GM12878 (cell line): Measurements from ENCODE around the gene VANGL1. TPM values are rescaled to one million over a fixed set of nuclear protein-coding genes. Genes with fewer than 3 reads are reported as not detected.

Source experiments
- ATAC-seq: fragments of 200-7000 bp; cut with Tn5 transposase; 3 replicates; pipeline ENCODE4 v1.9.1; 2020; ENCODE audit warnings: mild to moderate bottlenecking, moderate library complexity
- BruUV-seq: library from RNA; stranded (reverse); fragments of 400-500 nt; replicated peaks from 2 replicates; lab custom pipeline; 2021; lab: Mats Ljungman, UMichigan
- CTCF ChIA-PET: fragments of 300-600 bp; sonication (Branson Sonifier 250); formaldehyde crosslinking; extraction: SDS; loops from one replicate; lab custom pipeline; 2021; ENCODE audit warnings: inconsistent platforms; lab: Yijun Ruan, JAX
- POLR2A ChIA-PET: fragments of 350-600 bp; formaldehyde crosslinking; extraction: SDS; loops from one replicate; lab custom pipeline; 2021; ENCODE audit warnings: inconsistent platforms; lab: Charles Lee
- RAD21 ChIA-PET: fragments of 300-600 bp; sonication (Branson Sonifier 250); formaldehyde crosslinking; loops from one replicate; lab custom pipeline; 2023; ENCODE audit warnings: antibody characterized with exemption; ENCODE audit not compliant: unreplicated experiment; lab: Charles Lee
- SMC1A ChIA-PET: fragments of 300-600 bp; sonication (Branson Sonifier 250); formaldehyde crosslinking; loops from one replicate; lab custom pipeline; 2023; ENCODE audit not compliant: unreplicated experiment, uncharacterized antibody; lab: Charles Lee
- DNase-seq: peaks from one replicate; pipeline ENCODE4 v3.0.0-alpha.2; 2011; ENCODE audit warnings: low read depth, low spot score
- FAIRE-seq: peaks from 3 replicates; lab custom pipeline; 2011; peaks lifted over from hg19 to GRCh38; lab: Jason Lieb, UNC
- H2AFZ ChIP-seq: 2 replicates; pipeline ENCODE4 v1.6.0; 2011; ENCODE audit warnings: low read depth, low read length, control low read depth; ENCODE audit not compliant: control insufficient read depth
- H3K27ac ChIP-seq: 2 replicates; pipeline ENCODE4 v1.5.1; 2011; ENCODE audit warnings: control low read depth; ENCODE audit not compliant: control insufficient read depth, insufficient read depth
- H3K27me3 ChIP-seq, 2 experiments: replicated peaks in 1 of 2; 2 replicates each; pipeline versions ENCODE4 v1.6.0 to v1.6.1; 2011; ENCODE audit warnings: low read length in 1 of 2; ENCODE audit not compliant: control insufficient read depth in 2 of 2, insufficient read depth in 2 of 2
- H3K36me3 ChIP-seq, 2 experiments: 2 replicates each; pipeline ENCODE4 v1.5.1; 2011; ENCODE audit warnings: low read length in 1 of 2; ENCODE audit not compliant: control insufficient read depth in 2 of 2, insufficient read depth in 2 of 2
- H3K4me1 ChIP-seq: 2 replicates; pipeline ENCODE4 v1.6.1; 2011; ENCODE audit warnings: mild to moderate bottlenecking, low read length, moderate library complexity, mixed read lengths; ENCODE audit not compliant: control insufficient read depth, insufficient read depth
- H3K4me2 ChIP-seq: 2 replicates; pipeline ENCODE4 v1.6.0; 2011; ENCODE audit warnings: control low read depth; ENCODE audit not compliant: control insufficient read depth, insufficient read depth
- H3K4me3 ChIP-seq: fragments of 200-600 bp; sonication (generic); 2 replicates; pipeline ENCODE4 v1.5.1; 2016
- H3K79me2 ChIP-seq: 2 replicates; pipeline ENCODE4 v1.6.0; 2011; ENCODE audit warnings: low read length; ENCODE audit not compliant: control insufficient read depth, insufficient read depth
- H3K9ac ChIP-seq: 2 replicates; pipeline ENCODE4 v1.8.0; 2011; ENCODE audit warnings: low read length, control low read depth, mixed read lengths; ENCODE audit not compliant: control insufficient read depth, insufficient read depth
- H3K9me3 ChIP-seq: replicated peaks from 3 replicates; pipeline ENCODE4 v1.5.1; 2011; ENCODE audit warnings: mild to moderate bottlenecking, low read length; ENCODE audit not compliant: control insufficient read depth, insufficient read depth
- H4K20me1 ChIP-seq: 2 replicates; pipeline ENCODE4 v1.6.0; 2011; ENCODE audit not compliant: control insufficient read depth, insufficient read depth
- BHLHE40 ChIP-seq, 2 experiments: fragments of 450-650 bp in 1 of 2; IDR thresholded peaks; 2 replicates each; pipeline ENCODE4 v1.6.1; 2011 to 2017; ENCODE audit warnings: low read depth in 2 of 2, borderline replicate concordance in 1 of 2, improper control_type of control experiment in 1 of 2, low read length in 1 of 2, mild to moderate bottlenecking in 1 of 2
- CTCF ChIP-seq, 3 experiments: IDR thresholded peaks in 2 of 3; conservative IDR thresholded peaks in 1 of 3; 2 replicates each; pipeline ENCODE4 v1.5.1; 2011; ENCODE audit warnings: low read depth in 3 of 3, low read length in 3 of 3, mild to moderate bottlenecking in 3 of 3, control low read depth in 2 of 3, moderate library complexity in 2 of 3, inconsistent platforms in 1 of 3, mixed read lengths in 1 of 3; ENCODE audit not compliant: control insufficient read depth in 2 of 3, insufficient read depth in 1 of 3; ENCODE audit errors: extremely low read depth in 1 of 3
- FOXM1 ChIP-seq: IDR thresholded peaks from 2 replicates; pipeline ENCODE4 v1.6.1; 2012; ENCODE audit warnings: low read depth, mild to moderate bottlenecking, inconsistent platforms, low read length, moderate library complexity
- RAD21 ChIP-seq: IDR thresholded peaks from 2 replicates; pipeline ENCODE4 v1.6.1; 2011; ENCODE audit warnings: mild to moderate bottlenecking, low read depth, low read length, moderate library complexity; ENCODE audit not compliant: insufficient read depth
- SMC3 ChIP-seq: IDR thresholded peaks from 2 replicates; pipeline ENCODE4 v1.6.1; 2011; ENCODE audit warnings: low read length, improper control_type of control experiment, borderline replicate concordance
- YY1 ChIP-seq: IDR thresholded peaks from 2 replicates; pipeline ENCODE4 v1.6.1; 2011; ENCODE audit warnings: low read depth, mild to moderate bottlenecking, low read length
- WGBS: methylation state at CpG from one replicate; pipeline ENCODE4 v1.1.6; 2016; ENCODE audit warnings: low lambda C conversion rate; ENCODE audit not compliant: insufficient replicate concordance, insufficient coverage; ENCODE audit errors: missing lambda C conversion rate; 5-methylcytosine and 5-hydroxymethylcytosine counted together
- in situ Hi-C: fragments of 300-500 bp; cut with MboI; formaldehyde crosslinking; loops from 9 replicates; pipeline ENCODE4 v1.14.3; 2018; ENCODE audit warnings: mixed read lengths
- intact Hi-C: fragments of 100-400 bp; cut with micrococcal nuclease; formaldehyde crosslinking; loops from one replicate; pipeline ENCODE4 v1.14.2; 2022; ENCODE audit not compliant: unreplicated experiment
- polyA plus RNA-seq, 11 experiments: library from polyadenylated mRNA; depleted of rRNA in 4 of 11; unstranded in 6 of 11; stranded (reverse) in 5 of 11; fragments of >200 nt; fragmentation: Nextera tagmentation in 4 of 11; fragmentation: Illumina TruSeq in 1 of 11; extraction: Ambion mirVana in 4 of 11; extraction: Trizol in 1 of 11; gene quantifications; 1 replicate in 1 of 11; 2 replicates in 10 of 11; pipeline versions ENCODE4 v1.2.1 to v1.2.3, GENCODE V29; 2011 to 2016; ENCODE audit warnings: inconsistent platforms in 2 of 11, missing spikeins in 2 of 11, low read depth in 1 of 11
- total RNA-seq, 4 experiments: library from RNA; depleted of rRNA in 3 of 4; stranded (reverse); fragments of >200 nt in 3 of 4; fragmentation: Illumina TruSeq in 1 of 4; extraction: Trizol in 1 of 4; gene quantifications; 2 replicates each; pipeline versions ENCODE4 v1.2.1 to v1.2.3, GENCODE V29; 2013 to 2021

VANGL1 gene
- total and polyA plus RNA-seq, 10 of the 15 experiments (the other 5 are each of a cell fraction or from before 2014, with no cell fraction given): 0.71 to 12.9 (median 6.3) TPM

GRCh38 chr1:115717541-115717940 is 75.8 kb downstream of the VANGL1 start:
- TF ChIP-seq BHLHE40 (IDR thresholded peaks at IDR 0.05; ENCODE audit: borderline replicate concordance in 1 of 2, low read depth in 2 of 2, low read length in 1 of 2) (no peak), FOXM1 (0 out of 2 replicates have a peak, but pooled peaks have one; percentile 27), SMC3 (peak; percentile 89), YY1 (0 out of 2 replicates have a peak, but pooled peaks have one; percentile 20), RAD21 (peak; percentile 93), CTCF (IDR thresholded peaks at IDR 0.05 in 2 of 3, conservative IDR thresholded peaks at IDR 0.05 in 1 of 3; ENCODE audit: control insufficient read depth in 2 of 3, extremely low read depth in 1 of 3, insufficient read depth in 1 of 3, low read depth in 3 of 3, low read length in 3 of 3) (peak; percentile 58 to 61 (median 58); a peak in 5 of 6 replicates)
- H3K36me3 ChIP-seq: no peaks in the 10 kb centered on the region
- H3K27ac ChIP-seq: no peak overlapping the region
- CTCF ChIA-PET: interaction anchor here (1.0 to 9.1 kb wide), 8 partner anchors 9 to 264 kb away, joined by 3 to 72 read pairs (median 5); partner anchors contain the start of gene CASQ2
- H3K4me1 ChIP-seq: no peaks in the 10 kb centered on the region
- intact Hi-C loops: loop anchor here (1.0 to 5.0 kb wide), 2 partner anchors 55 to 265 kb away; no protein-coding TSS in a partner anchor
- POLR2A ChIA-PET: no interaction called here
- DNase-seq (no peak), ATAC-seq (peak; percentile 83), FAIRE-seq (no peak)
- in situ Hi-C loops: loop anchor here (5.0 kb wide), 1 partner anchor 55 kb away; no protein-coding TSS in a partner anchor
- H3K9me3 ChIP-seq: no peaks in the 10 kb centered on the region
- H3K4me2 ChIP-seq: no peak overlapping the region
- RAD21 ChIA-PET: interaction anchor here (0.7 to 1.7 kb wide), 5 partner anchors 47 to 264 kb away, joined by 3 to 8 read pairs (median 4); no protein-coding TSS in a partner anchor
- BruUV-seq: no TSS peak
- H3K79me2 ChIP-seq: no peaks in the 10 kb centered on the region
- no peaks in the 10 kb centered on the region; a peak in 2 of 4 replicates for H3K27me3 ChIP-seq
- no peaks in the 10 kb centered on the region for H4K20me1 ChIP-seq
- H3K9ac ChIP-seq: no peak overlapping the region
- H2AFZ ChIP-seq: no peak overlapping the region
- SMC1A ChIA-PET: interaction anchor here (0.6 to 2.6 kb wide), 7 partner anchors 48 to 264 kb away, joined by 3 to 21 read pairs (median 4); no protein-coding TSS in a partner anchor
- WGBS: 16% methylated on average over 5 of the region's 5 CpGs
- H3K4me3 ChIP-seq: no peak overlapping the region
